DOHH2 (cell line): ENCODE results near the gene SF3B2.

Experiments used
- H3F3A ChIP-seq: fragments of 200-600 bp; sonication (generic), shearing (Covaris generic); 2 replicates; pipeline ENCODE4 v1.6.0; 2016; ENCODE audit warnings: antibody characterized with exemption, mild to moderate bottlenecking; ENCODE audit not compliant: control insufficient read depth, insufficient read depth
- H3K27ac ChIP-seq: fragments of 200-600 bp; sonication (generic); 2 replicates; pipeline ENCODE4 v1.5.1; 2014; ENCODE audit warnings: low read depth, mild to moderate bottlenecking, low read length, moderate library complexity
- H3K27me3 ChIP-seq: fragments of 200-600 bp; sonication (generic); 2 replicates; pipeline ENCODE4 v1.6.1; 2014; ENCODE audit warnings: mild to moderate bottlenecking, low read length, mixed read lengths; ENCODE audit not compliant: control insufficient read depth
- H3K36me3 ChIP-seq: fragments of 200-600 bp; sonication (generic); 2 replicates; pipeline ENCODE4 v1.6.1; 2014; ENCODE audit warnings: mild to moderate bottlenecking, low read length, moderate library complexity, mixed read lengths; ENCODE audit not compliant: control insufficient read depth
- H3K4me1 ChIP-seq: fragments of 200-600 bp; sonication (generic); 2 replicates; pipeline ENCODE4 v1.6.1; 2014; ENCODE audit warnings: mild to moderate bottlenecking, low read length, mixed read lengths; ENCODE audit not compliant: control insufficient read depth
- H3K4me2 ChIP-seq: fragments of 200-600 bp; sonication (generic); 2 replicates; pipeline ENCODE4 v1.6.0; 2014; ENCODE audit warnings: mild to moderate bottlenecking, low read length, moderate library complexity
- H3K4me3 ChIP-seq: fragments of 200-600 bp; sonication (generic); 2 replicates; pipeline ENCODE4 v1.5.1; 2014; ENCODE audit warnings: mild to moderate bottlenecking, low read length, mixed read lengths
- H3K79me2 ChIP-seq: fragments of 200-600 bp; sonication (generic); 2 replicates; pipeline ENCODE4 v1.6.1; 2014; ENCODE audit warnings: mild to moderate bottlenecking, low read length, mixed read lengths; ENCODE audit not compliant: control insufficient read depth
- H3K9me2 ChIP-seq: fragments of 200-600 bp; sonication (generic); replicated peaks from 2 replicates; pipeline ENCODE4 v1.6.1; 2014; ENCODE audit warnings: mild to moderate bottlenecking, low read length, mixed read lengths; ENCODE audit not compliant: control insufficient read depth
- H3K9me3 ChIP-seq: fragments of 200-600 bp; sonication (generic); 2 replicates; pipeline ENCODE4 v1.6.1; 2014; ENCODE audit warnings: antibody characterized with exemption, low read length, mixed read lengths; ENCODE audit not compliant: control insufficient read depth, insufficient read depth
- H4K20me1 ChIP-seq: fragments of 200-600 bp; sonication (generic); 2 replicates; pipeline ENCODE4 v1.6.0; 2014; ENCODE audit warnings: low read depth, mild to moderate bottlenecking, antibody characterized with exemption, low read length, moderate library complexity; ENCODE audit not compliant: control insufficient read depth, insufficient read depth
- CTCF ChIP-seq: fragments of 200-600 bp; sonication (generic); IDR thresholded peaks from one replicate; pipeline ENCODE4 v1.5.1; 2014; ENCODE audit warnings: antibody characterized with exemption, mild to moderate bottlenecking, low read depth, low read length; ENCODE audit not compliant: poor library complexity, severe bottlenecking
- EZH2phosphoT487 ChIP-seq: fragments of 200-600 bp; sonication (generic); IDR thresholded peaks from 2 replicates; pipeline ENCODE4 v1.6.1; 2017; ENCODE audit warnings: borderline replicate concordance, mild to moderate bottlenecking, antibody characterized with exemption, low read length, moderate library complexity, mixed read lengths

The SF3B2 gene

GRCh38 chr11:66063900-66064299 lies 11.7 kb downstream of the SF3B2 start:
- no peaks in the 10 kb centered on the region for H4K20me1 ChIP-seq
- no peak overlapping the region for H3K4me2 ChIP-seq
- H3K9me2 ChIP-seq: no peaks in the 10 kb centered on the region
- H3K4me3 ChIP-seq: no peak overlapping the region
- peaks cover 24% of the 10 kb centered on the region for H3K4me1 ChIP-seq
- H3K79me2 ChIP-seq: peaks cover 27% of the 10 kb centered on the region
- peaks cover 37% of the 10 kb centered on the region for H3F3A ChIP-seq
- no peaks in the 10 kb centered on the region for H3K9me3 ChIP-seq
- peaks cover 96% of the 10 kb centered on the region for H3K36me3 ChIP-seq
- TF ChIP-seq EZH2phosphoT487: no peak
- TF ChIP-seq CTCF: no peak
- no peak overlapping the region for H3K27ac ChIP-seq
- H3K27me3 ChIP-seq: no peaks in the 10 kb centered on the region

- H3K4me3 ChIP-seq: no peak overlapping the region
- peaks cover 96% of the 10 kb centered on the region for H3K36me3 ChIP-seq
- H3K4me1 ChIP-seq: peaks cover 31% of the 10 kb centered on the region
- H3K9me2 ChIP-seq: no peaks in the 10 kb centered on the region
- H3K4me2 ChIP-seq: no peak overlapping the region
- no peaks in the 10 kb centered on the region for H4K20me1 ChIP-seq
- no peaks in the 10 kb centered on the region for H3K27me3 ChIP-seq
- H3F3A ChIP-seq: peaks cover 41% of the 10 kb centered on the region
- peaks cover 27% of the 10 kb centered on the region for H3K79me2 ChIP-seq
- no peaks in the 10 kb centered on the region for H3K9me3 ChIP-seq
- H3K27ac ChIP-seq: no peak overlapping the region
- TF ChIP-seq EZH2phosphoT487 (no peak), CTCF (no peak)
Measured at GRCh38 chr11:66064571-66064970, 12.4 kb downstream of the SF3B2 start.

- no peaks in the 10 kb centered on the region for H3K9me3 ChIP-seq
- H3F3A ChIP-seq: peaks cover 41% of the 10 kb centered on the region
- H3K9me2 ChIP-seq: no peaks in the 10 kb centered on the region
- H3K27ac ChIP-seq: no peak overlapping the region
- TF ChIP-seq CTCF (no peak), EZH2phosphoT487 (no peak)
- H3K27me3 ChIP-seq: no peaks in the 10 kb centered on the region
- no peaks in the 10 kb centered on the region for H4K20me1 ChIP-seq
- no peak overlapping the region for H3K4me2 ChIP-seq
- H3K4me1 ChIP-seq: peaks cover 36% of the 10 kb centered on the region
- H3K4me3 ChIP-seq: no peak overlapping the region
- H3K36me3 ChIP-seq: peaks cover 83% of the 10 kb centered on the region
- H3K79me2 ChIP-seq: peaks cover 35% of the 10 kb centered on the region
Measured at GRCh38 chr11:66066751-66067150, 14.6 kb downstream of the SF3B2 start.
